Colonic mucosa (tissue), 4 donors: ENCODE data around the gene TAF4. TPM values are rescaled to one million over a fixed set of nuclear protein-coding genes. Genes with fewer than 3 reads are reported as not detected.

Experiments
- DNase-seq: peaks from one replicate; pipeline ENCODE4 v3.0.0-alpha.2; 2020
- H3K27ac ChIP-seq: fragments of 200-600 bp; one replicate; pipeline ENCODE4 v1.8.0; 2021
- H3K27me3 ChIP-seq: fragments of 200-600 bp; one replicate; pipeline ENCODE4 v1.8.0; 2021
- H3K36me3 ChIP-seq: fragments of 200-600 bp; one replicate; pipeline ENCODE4 v1.8.0; 2021
- H3K4me1 ChIP-seq: fragments of 200-600 bp; one replicate; pipeline ENCODE4 v1.8.0; 2021; ENCODE audit warnings: mild to moderate bottlenecking
- H3K4me3 ChIP-seq: fragments of 200-600 bp; one replicate; pipeline ENCODE4 v1.8.0; 2021
- H3K9ac ChIP-seq, 2 donors: one replicate each; pipeline ENCODE4 v1.7.0; 2013; ENCODE audit warnings: control low read depth in 2 of 2, low read depth in 2 of 2, low read length in 2 of 2
- H3K9me3 ChIP-seq: fragments of 200-600 bp; one replicate; pipeline ENCODE4 v1.8.0; 2021
- CTCF ChIP-seq: fragments of 200-600 bp; IDR thresholded peaks from one replicate; pipeline ENCODE4 v1.8.0; 2022; ENCODE audit warnings: antibody characterized with exemption, mild to moderate bottlenecking
- intact Hi-C: fragments of 100-400 bp; cut with DNase I; formaldehyde crosslinking; loops from one replicate; pipeline ENCODE4 v1.14.1; 2022
- total RNA-seq, 2 donors: library from RNA; stranded (reverse); fragmentation: NEBNext Ultra II Directional in 1 of 2; extraction: Animal tissue kit (Norgen Biotek cat#: 25700) in 1 of 2; gene quantifications; one replicate each; pipeline ENCODE4 v1.2.1, GENCODE V29; 2021
- donor health status: healthy.
- donor health status: DM: no; HTN: no; CAD: no.
- donor health status: DM: no; HTN: no; CAD: no.

The TAF4 gene
- total RNA-seq, 2 donors from 2014 or later, result 17.4 to 27.3 TPM

GRCh38 chr20:62045529-62046285 lies 20.0 kb downstream of the TAF4 start:
- H3K27ac ChIP-seq, result no peak overlapping the region
- intact Hi-C loops, result no loop called here
- H3K27me3 ChIP-seq, result no peaks in the 10 kb centered on the region
- H3K4me1 ChIP-seq, result no peaks in the 10 kb centered on the region
- no peak overlapping the region for H3K9ac ChIP-seq
- H3K4me3 ChIP-seq, result no peak overlapping the region
- no peak for TF ChIP-seq CTCF
- H3K9me3 ChIP-seq, result no peaks in the 10 kb centered on the region
- H3K36me3 ChIP-seq, result no peaks in the 10 kb centered on the region
- DNase-seq, result no peak

GRCh38 chr20:62045118-62045517 lies 20.6 kb downstream of the TAF4 start:
- Histone ChIP-seq H3K9me3 (no peaks in the 10 kb centered on the region), H3K9ac (no peak overlapping the region)
- intact Hi-C loops, result no loop called here

GRCh38 chr20:62044631-62045030 lies 21.1 kb downstream of the TAF4 start:
- no peaks in the 10 kb centered on the region for H3K9me3 ChIP-seq
- H3K4me3 ChIP-seq, result no peak overlapping the region
- H3K4me1 ChIP-seq, result no peaks in the 10 kb centered on the region
- no peak overlapping the region for H3K9ac ChIP-seq
- no peak overlapping the region for H3K27ac ChIP-seq
- no peaks in the 10 kb centered on the region for H3K27me3 ChIP-seq
- intact Hi-C loops, result no loop called here
- DNase-seq, result no peak
- no peak for TF ChIP-seq CTCF
- H3K36me3 ChIP-seq, result no peaks in the 10 kb centered on the region

More at GRCh38 chr20:62045118-62045517, 20.6 kb downstream of the TAF4 start:
- Histone ChIP-seq H3K4me1 (no peaks in the 10 kb centered on the region), H3K4me3 (no peak overlapping the region), H3K27me3 (no peaks in the 10 kb centered on the region), H3K27ac (no peak overlapping the region), H3K36me3 (no peaks in the 10 kb centered on the region)
- no peak for DNase-seq
- no peak for TF ChIP-seq CTCF

GRCh38 chr20:62043131-62043914 lies 22.4 kb downstream of the TAF4 start:
- Histone ChIP-seq H3K27ac (no peak overlapping the region), H3K9me3 (no peaks in the 10 kb centered on the region), H3K27me3 (no peaks in the 10 kb centered on the region), H3K4me3 (no peak overlapping the region), H3K4me1 (no peaks in the 10 kb centered on the region), H3K9ac (no peak overlapping the region), H3K36me3 (no peaks in the 10 kb centered on the region)
- DNase-seq, result no peak
- TF ChIP-seq CTCF, result no peak
- intact Hi-C loops, result no loop called here

GRCh38 chr20:62042025-62042820 lies 23.5 kb downstream of the TAF4 start:
- DNase-seq, result no peak
- TF ChIP-seq CTCF, result no peak
- no peak overlapping the region for H3K9ac ChIP-seq
- H3K9me3 ChIP-seq, result no peaks in the 10 kb centered on the region
- no peaks in the 10 kb centered on the region for H3K27me3 ChIP-seq
- H3K4me3 ChIP-seq, result no peak overlapping the region
- no peaks in the 10 kb centered on the region for H3K36me3 ChIP-seq
- intact Hi-C loops, result no loop called here
- H3K4me1 ChIP-seq, result no peaks in the 10 kb centered on the region
- H3K27ac ChIP-seq, result no peak overlapping the region
